ENCODE measurements around the gene EPHA7.

Gene EPHA7

GRCh38 chr6:93325761-93326160 lies 93.6 kb downstream of the EPHA7 start:
- DNase-seq (ENCODE audit: low read depth in 1 of 2, low spot score in 1 of 2), result no peak

GRCh38 chr6:93323630-93324029 lies 95.7 kb downstream of the EPHA7 start:
- no peak for DNase-seq (ENCODE audit: low read depth in 1 of 2, low spot score in 1 of 2)

GRCh38 chr6:93322651-93323050 lies 96.7 kb downstream of the EPHA7 start:
- no peak for DNase-seq (ENCODE audit: low read depth in 1 of 2, low spot score in 1 of 2)

- no peak for DNase-seq (ENCODE audit: low read depth in 1 of 2, low spot score in 1 of 2)
These were observed 100.1 kb downstream of the EPHA7 start for GRCh38 chr6:93319304-93319703.

GRCh38 chr6:93318121-93318520 lies 101.2 kb downstream of the EPHA7 start:
- DNase-seq (ENCODE audit: low read depth in 1 of 2, low spot score in 1 of 2), result no peak

GRCh38 chr6:93317592-93317991 lies 101.8 kb downstream of the EPHA7 start:
- no peak for DNase-seq (ENCODE audit: low read depth in 1 of 2, low spot score in 1 of 2)

GRCh38 chr6:93307505-93308409 lies 111.6 kb downstream of the EPHA7 start:
- no peak for DNase-seq (ENCODE audit: low read depth in 1 of 2, low spot score in 1 of 2)

- DNase-seq (ENCODE audit: low read depth in 1 of 2, low spot score in 1 of 2), result no peak
These were observed 114.3 kb downstream of the EPHA7 start for GRCh38 chr6:93305088-93305487.

- no peak for DNase-seq (ENCODE audit: low read depth in 1 of 2, low spot score in 1 of 2)
These were observed 114.9 kb downstream of the EPHA7 start for GRCh38 chr6:93304505-93304904.

- DNase-seq (ENCODE audit: low read depth in 1 of 2, low spot score in 1 of 2), result no peak
These were observed 118.7 kb downstream of the EPHA7 start for GRCh38 chr6:93300661-93301060.

GRCh38 chr6:93299622-93300021 lies 119.7 kb downstream of the EPHA7 start:
- DNase-seq (ENCODE audit: low read depth in 1 of 2, low spot score in 1 of 2), result no peak

GRCh38 chr6:93295631-93296030 lies 123.7 kb downstream of the EPHA7 start:
- no peak for DNase-seq (ENCODE audit: low read depth in 1 of 2, low spot score in 1 of 2)

- DNase-seq (ENCODE audit: low read depth in 1 of 2, low spot score in 1 of 2), result no peak
These were observed 124.5 kb downstream of the EPHA7 start for GRCh38 chr6:93294879-93295278.

- no peak for DNase-seq (ENCODE audit: low read depth in 1 of 2, low spot score in 1 of 2)
These were observed 125.5 kb downstream of the EPHA7 start for GRCh38 chr6:93293872-93294271.

- no peak for DNase-seq (ENCODE audit: low read depth in 1 of 2, low spot score in 1 of 2)
These were observed 125.9 kb downstream of the EPHA7 start for GRCh38 chr6:93293460-93293859.

- no peak for DNase-seq (ENCODE audit: low read depth in 1 of 2, low spot score in 1 of 2)
These were observed 136.8 kb downstream of the EPHA7 start for GRCh38 chr6:93282521-93283031.

- no peak for DNase-seq (ENCODE audit: low read depth in 1 of 2, low spot score in 1 of 2)
These were observed 141.1 kb downstream of the EPHA7 start for GRCh38 chr6:93278241-93278640.

- no peak for DNase-seq (ENCODE audit: low read depth in 1 of 2, low spot score in 1 of 2)
These were observed 146.5 kb downstream of the EPHA7 start for GRCh38 chr6:93272896-93273295.

GRCh38 chr6:93272211-93272610 lies 147.1 kb downstream of the EPHA7 start:
- no peak for DNase-seq (ENCODE audit: low read depth in 1 of 2, low spot score in 1 of 2)

- DNase-seq (ENCODE audit: low read depth in 1 of 2, low spot score in 1 of 2), result no peak
These were observed 153.1 kb downstream of the EPHA7 start for GRCh38 chr6:93266116-93266817.

GRCh38 chr6:93260881-93261280 lies 158.5 kb downstream of the EPHA7 start:
- DNase-seq (ENCODE audit: low read depth in 1 of 2, low spot score in 1 of 2), result no peak

GRCh38 chr6:93259332-93259731 lies 160.0 kb downstream of the EPHA7 start:
- DNase-seq (ENCODE audit: low read depth in 1 of 2, low spot score in 1 of 2), result no peak
